ENCODE results near the gene PDCD1.

- TF ChIP-seq CTCF (conservative IDR thresholded peaks at IDR 0.05 in 1 of 2, IDR thresholded peaks at IDR 0.05 in 1 of 2; ENCODE audit: low read depth in 1 of 2, low read length in 2 of 2) (no peak), EZH2 (IDR thresholded peaks at IDR 0.05; ENCODE audit: low read length, missing control alignments) (no peak)
Observed at GRCh38 chr2:241821460-241822263, 37.0 kb downstream of the PDCD1 start.
